ENCODE measurements around the gene SNRNP35. TPM values are rescaled to one million over a fixed set of nuclear protein-coding genes. Genes with fewer than 3 reads are reported as not detected.
"Not testable (repeated sequence)": the region's sequence is repeated elsewhere in the genome, so short reads cannot be mapped to it uniquely, and the experiment has no call there.

Gene SNRNP35
- total and polyA plus RNA-seq, 9 donors: 13.7 to 39.9 (median 15.8) TPM

DNA sequence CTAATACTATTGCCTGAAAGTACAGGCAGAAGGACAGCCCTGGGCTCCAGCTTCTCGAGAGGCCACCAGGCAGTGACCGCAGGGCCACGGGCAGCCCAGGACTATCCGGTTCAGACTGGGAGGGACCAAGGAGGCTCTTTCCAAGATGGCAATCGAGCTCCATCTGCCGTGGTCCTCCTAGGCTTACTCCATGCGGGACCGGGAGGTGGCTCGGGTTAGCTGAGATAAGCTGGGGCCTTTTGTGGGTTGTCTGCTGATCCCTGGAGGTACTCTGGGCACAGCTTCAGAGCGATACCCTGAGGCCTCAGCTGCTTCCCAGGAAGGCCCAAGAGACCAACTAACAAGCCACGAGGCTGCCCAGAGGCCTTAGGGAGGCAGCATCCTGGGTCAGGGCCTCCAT is 33.1 kb downstream of the SNRNP35 start:
- DNase-seq: no peak
- no peak for TF ChIP-seq EP300 (IDR thresholded peaks at IDR 0.05)
- TF ChIP-seq, protein P1, sequence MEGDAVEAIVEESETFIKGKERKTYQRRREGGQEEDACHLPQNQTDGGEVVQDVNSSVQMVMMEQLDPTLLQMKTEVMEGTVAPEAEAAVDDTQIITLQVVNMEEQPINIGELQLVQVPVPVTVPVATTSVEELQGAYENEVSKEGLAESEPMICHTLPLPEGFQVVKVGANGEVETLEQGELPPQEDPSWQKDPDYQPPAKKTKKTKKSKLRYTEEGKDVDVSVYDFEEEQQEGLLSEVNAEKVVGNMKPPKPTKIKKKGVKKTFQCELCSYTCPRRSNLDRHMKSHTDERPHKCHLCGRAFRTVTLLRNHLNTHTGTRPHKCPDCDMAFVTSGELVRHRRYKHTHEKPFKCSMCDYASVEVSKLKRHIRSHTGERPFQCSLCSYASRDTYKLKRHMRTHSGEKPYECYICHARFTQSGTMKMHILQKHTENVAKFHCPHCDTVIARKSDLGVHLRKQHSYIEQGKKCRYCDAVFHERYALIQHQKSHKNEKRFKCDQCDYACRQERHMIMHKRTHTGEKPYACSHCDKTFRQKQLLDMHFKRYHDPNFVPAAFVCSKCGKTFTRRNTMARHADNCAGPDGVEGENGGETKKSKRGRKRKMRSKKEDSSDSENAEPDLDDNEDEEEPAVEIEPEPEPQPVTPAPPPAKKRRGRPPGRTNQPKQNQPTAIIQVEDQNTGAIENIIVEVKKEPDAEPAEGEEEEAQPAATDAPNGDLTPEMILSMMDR (IDR thresholded peaks at IDR 0.05): no peak
- TF ChIP-seq POLR2A (IDR thresholded peaks at IDR 0.05): no peak
- Histone ChIP-seq H3K4me1 (ENCODE audit: insufficient read depth) (no peaks in the 10 kb centered on the region), H3K9me3 (no peaks in the 10 kb centered on the region), H3K36me3 (no peaks in the 10 kb centered on the region), H3K27me3 (no peaks in the 10 kb centered on the region), H3K4me3 (no peak overlapping the region), H3K27ac (no peak overlapping the region)
- WGBS, 3 donors: 79 to 96% (median 87%) methylated on average over 3 to 11 of the region's 11 CpGs
- intact Hi-C loops (cut with DNase I): no loop called here

DNA sequence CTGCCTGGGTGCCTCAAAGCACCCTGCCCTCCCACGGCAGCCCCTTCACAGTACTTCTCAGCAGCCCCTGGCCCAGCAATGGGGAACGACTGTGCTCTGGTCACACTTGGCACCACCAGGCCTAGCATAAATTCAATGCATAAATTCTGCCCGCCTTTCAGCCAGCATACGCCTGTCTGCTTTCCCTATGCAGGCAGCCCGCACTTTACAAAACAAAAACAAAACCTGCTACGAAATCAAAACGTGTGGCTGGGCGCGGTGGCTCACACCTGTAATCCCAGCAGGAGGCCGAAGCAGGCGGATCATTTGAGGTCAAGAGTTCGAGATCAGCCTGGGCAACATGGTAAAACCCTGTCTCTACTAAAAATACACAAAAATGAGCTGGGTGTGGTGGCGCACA is 33.5 kb downstream of the SNRNP35 start:
- H3K36me3 ChIP-seq: no peaks in the 10 kb centered on the region
- no peaks in the 10 kb centered on the region for H3K4me1 ChIP-seq (ENCODE audit: insufficient read depth)
- H3K27ac ChIP-seq: no peak overlapping the region
- H3K4me3 ChIP-seq: no peak overlapping the region
- no peaks in the 10 kb centered on the region for H3K27me3 ChIP-seq
- WGBS, 3 donors: 89 to 95% (median 90%) methylated on average over 13 of the region's 13 CpGs
- no peak for DNase-seq
- no peaks in the 10 kb centered on the region for H3K9me3 ChIP-seq
- TF ChIP-seq EP300 (IDR thresholded peaks at IDR 0.05) (no peak), POLR2A (IDR thresholded peaks at IDR 0.05) (no peak)
- TF ChIP-seq, protein P1 (IDR thresholded peaks at IDR 0.05): no peak
- intact Hi-C loops (cut with DNase I): no loop called here

DNA sequence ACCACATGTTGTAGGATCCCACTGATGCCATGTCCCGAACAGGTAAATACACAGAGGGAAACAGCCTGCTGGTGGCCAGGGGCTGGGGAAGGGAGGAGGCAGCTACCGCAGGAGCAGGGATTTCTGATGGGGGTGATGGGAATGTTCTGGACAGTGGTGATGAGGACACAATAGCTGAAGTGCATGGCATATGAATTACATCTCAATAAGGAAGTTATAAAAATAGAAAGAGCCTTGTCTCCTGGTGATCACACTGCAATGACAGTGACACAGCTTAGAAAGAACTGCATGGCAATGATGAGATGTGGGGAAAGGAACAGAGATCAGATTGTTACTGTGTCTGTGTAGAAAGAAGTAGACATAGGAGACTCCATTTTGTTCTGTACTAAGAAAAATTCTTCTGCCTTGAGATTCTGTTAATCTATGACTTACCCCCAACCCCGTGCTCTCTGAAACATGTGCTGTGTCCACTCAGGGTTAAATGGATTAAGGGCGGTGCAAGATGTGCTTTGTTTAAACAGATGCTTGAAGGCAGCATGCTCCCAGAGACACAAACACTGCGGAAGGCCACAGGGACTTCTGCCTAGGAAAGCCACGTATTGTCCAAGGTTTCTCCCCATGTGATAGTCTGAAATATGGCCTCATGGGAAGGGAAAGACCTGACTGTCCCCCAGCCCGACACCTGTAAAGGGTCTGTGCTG is 34.5 kb downstream of the SNRNP35 start:
- WGBS, 3 donors: 71 to 80% (median 74%) methylated on average over 7 of the region's 7 CpGs
- H3K36me3 ChIP-seq; H3K27ac ChIP-seq; H3K27me3 ChIP-seq; intact Hi-C loops (cut with DNase I); H3K4me1 ChIP-seq (ENCODE audit: insufficient read depth); DNase-seq; H3K4me3 ChIP-seq; H3K9me3 ChIP-seq: not testable (repeated sequence)

DNA sequence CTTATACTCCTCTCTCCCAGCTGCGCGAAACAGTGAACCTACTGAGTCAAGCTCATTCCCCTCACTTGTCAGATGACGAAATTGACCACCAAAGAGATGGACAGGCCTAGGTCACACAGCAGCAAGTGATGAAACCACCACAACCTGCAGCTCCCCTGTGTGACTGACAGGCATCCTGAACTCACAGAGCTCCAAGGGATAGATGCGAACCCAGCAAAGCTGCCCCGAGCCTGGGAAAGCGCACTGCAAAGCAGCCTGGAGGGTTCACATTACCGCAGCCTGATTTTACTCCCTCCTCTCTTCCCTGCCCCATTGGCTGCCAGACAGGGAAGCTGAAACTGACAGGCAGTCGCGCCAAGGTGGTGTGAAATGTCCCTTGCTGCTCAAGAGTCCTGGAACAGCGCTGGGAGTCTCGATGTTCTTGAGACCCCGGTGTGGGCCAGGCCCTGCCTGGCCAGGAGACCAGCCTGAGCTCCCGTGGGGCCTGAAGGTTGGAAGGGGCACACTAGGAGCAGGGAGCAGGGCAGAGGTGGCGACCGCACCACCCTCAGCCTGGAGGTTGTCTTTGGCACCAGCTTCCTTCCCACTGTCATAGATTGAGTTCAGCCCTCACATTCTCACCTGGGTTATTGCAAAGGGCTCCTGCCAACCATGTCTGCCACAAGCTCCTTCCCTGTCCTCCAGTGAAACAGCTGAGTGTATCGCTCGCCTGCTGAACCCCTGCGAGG is 36.3 kb downstream of the SNRNP35 start:
- intact Hi-C loops (cut with DNase I): no loop called here
- Histone ChIP-seq H3K9me3 (no peaks in the 10 kb centered on the region), H3K36me3 (no peaks in the 10 kb centered on the region), H3K4me3 (no peak overlapping the region), H3K4me1 (ENCODE audit: insufficient read depth) (no peaks in the 10 kb centered on the region), H3K27ac (no peak overlapping the region), H3K27me3 (no peaks in the 10 kb centered on the region)
- WGBS, 3 donors: 87 to 92% (median 88%) methylated on average over 18 of the region's 18 CpGs
- no peak for DNase-seq
- no peak for TF ChIP-seq EP300 (IDR thresholded peaks at IDR 0.05)
- TF ChIP-seq, protein P1 (IDR thresholded peaks at IDR 0.05): no peak
- no peak for TF ChIP-seq POLR2A (IDR thresholded peaks at IDR 0.05)

DNA sequence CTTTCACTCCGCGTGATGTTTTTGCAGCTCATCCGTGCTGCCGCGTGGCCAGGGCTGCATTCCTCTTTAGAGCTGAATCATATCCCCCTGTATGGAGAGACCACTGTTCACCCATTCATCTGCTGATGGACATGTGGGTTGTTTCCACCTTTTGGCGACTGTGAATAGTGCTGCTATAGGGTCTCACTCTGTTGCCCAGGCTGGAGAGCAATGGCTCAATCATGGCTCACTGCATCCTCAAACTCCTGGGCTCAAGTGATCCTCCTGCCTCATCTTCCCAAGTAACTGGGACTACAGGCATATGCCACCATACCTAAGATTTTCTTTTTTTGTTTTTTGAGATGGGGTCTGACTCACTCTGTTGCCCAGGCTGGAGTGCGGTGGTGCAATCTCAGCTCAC is 39.1 kb downstream of the SNRNP35 start:
- intact Hi-C loops (cut with DNase I): no loop called here
- no peaks in the 10 kb centered on the region for H3K36me3 ChIP-seq
- 93 to 96% (median 94%) methylated on average over 7 of the region's 7 CpGs for WGBS, 3 donors
- H3K4me3 ChIP-seq: no peak overlapping the region
- DNase-seq: no peak
- H3K27me3 ChIP-seq: no peaks in the 10 kb centered on the region
- H3K27ac ChIP-seq: no peak overlapping the region
- no peaks in the 10 kb centered on the region for H3K4me1 ChIP-seq (ENCODE audit: insufficient read depth)
- H3K9me3 ChIP-seq: no peaks in the 10 kb centered on the region
- no peak for TF ChIP-seq EP300 (IDR thresholded peaks at IDR 0.05)
- TF ChIP-seq, protein P1 (IDR thresholded peaks at IDR 0.05): no peak
- no peak for TF ChIP-seq POLR2A (IDR thresholded peaks at IDR 0.05)

Data from ovary (tissue), 9 donors.